Keratinocyte (primary cell): ENCODE results near the gene CYFIP1. TPM values are rescaled to one million over a fixed set of nuclear protein-coding genes. Genes with fewer than 3 reads are reported as not detected.

Experiments
- DNase-seq: peaks from one replicate; pipeline ENCODE4 v3.0.0-alpha.2; 2011; ENCODE audit warnings: low read depth, missing footprints, low spot score
- FAIRE-seq: peaks from 2 replicates; lab custom pipeline; 2011; peaks lifted over from hg19 to GRCh38; lab: Jason Lieb, UNC
- H2AFZ ChIP-seq: 2 replicates; pipeline ENCODE4 v1.6.0; 2012; ENCODE audit warnings: low read length, control low read depth, inconsistent platforms; ENCODE audit not compliant: control insufficient read depth
- H3K27ac ChIP-seq: 2 replicates; pipeline ENCODE4 v1.5.1; 2011; ENCODE audit warnings: low read length; ENCODE audit not compliant: control insufficient read depth, insufficient read depth
- H3K27me3 ChIP-seq: 3 replicates; pipeline ENCODE4 v1.6.0; 2011; ENCODE audit warnings: low read length; ENCODE audit not compliant: control insufficient read depth, insufficient read depth; ENCODE audit errors: extremely low read depth
- H3K36me3 ChIP-seq, 2 experiments: 2 replicates in 1 of 2; 3 replicates in 1 of 2; pipeline ENCODE4 v1.5.1; 2011; ENCODE audit warnings: low read length in 2 of 2, mild to moderate bottlenecking in 1 of 2; ENCODE audit not compliant: control insufficient read depth in 2 of 2, insufficient read depth in 2 of 2; ENCODE audit errors: extremely low read depth in 1 of 2
- H3K4me1 ChIP-seq: 3 replicates; pipeline ENCODE4 v1.5.1; 2011; ENCODE audit warnings: low read length; ENCODE audit not compliant: control insufficient read depth, insufficient read depth; ENCODE audit errors: extremely low read depth
- H3K4me2 ChIP-seq: 3 replicates; pipeline ENCODE4 v1.6.0; 2011; ENCODE audit warnings: low read depth, low read length; ENCODE audit not compliant: control insufficient read depth, insufficient read depth; ENCODE audit errors: extremely low read depth
- H3K4me3 ChIP-seq, 3 experiments: fragments of 200-600 bp in 1 of 3; sonication (generic) in 1 of 3; 2 replicates in 2 of 3; 3 replicates in 1 of 3; pipeline ENCODE4 v1.5.1; 2011 to 2016; ENCODE audit warnings: low read length in 3 of 3, mild to moderate bottlenecking in 3 of 3, control low read depth in 2 of 3, inconsistent platforms in 1 of 3, low read depth in 1 of 3, mixed read lengths in 1 of 3, mixed run types in 1 of 3, moderate library complexity in 1 of 3; ENCODE audit not compliant: control insufficient read depth in 2 of 3, insufficient read depth in 2 of 3; ENCODE audit errors: extremely low read depth in 1 of 3
- H3K79me2 ChIP-seq: 2 replicates; pipeline ENCODE4 v1.6.0; 2012; ENCODE audit warnings: low read length; ENCODE audit not compliant: control insufficient read depth, insufficient read depth
- H3K9ac ChIP-seq: 3 replicates; pipeline ENCODE4 v1.6.0; 2011; ENCODE audit warnings: low read length; ENCODE audit not compliant: control insufficient read depth, insufficient read depth; ENCODE audit errors: extremely low read depth
- H3K9me1 ChIP-seq: 3 replicates; pipeline ENCODE4 v1.6.0; 2011; ENCODE audit warnings: low read length; ENCODE audit not compliant: control insufficient read depth, insufficient read depth; ENCODE audit errors: extremely low read depth
- H3K9me3 ChIP-seq: 2 replicates; pipeline ENCODE4 v1.5.1; 2012; ENCODE audit warnings: low read depth, low read length; ENCODE audit not compliant: control insufficient read depth
- H4K20me1 ChIP-seq: 3 replicates; pipeline ENCODE4 v1.6.0; 2011; ENCODE audit warnings: low read length; ENCODE audit not compliant: control insufficient read depth, insufficient read depth; ENCODE audit errors: extremely low read depth
- CTCF ChIP-seq, 3 experiments: IDR thresholded peaks in 1 of 3; conservative IDR thresholded peaks in 1 of 3; optimal IDR thresholded peaks in 1 of 3; 2 replicates in 2 of 3; 3 replicates in 1 of 3; pipeline versions ENCODE3 to v1.5.1; 2011; ENCODE audit warnings: low read length in 3 of 3, mild to moderate bottlenecking in 3 of 3, moderate library complexity in 2 of 3, control low read depth in 1 of 3, inconsistent platforms in 1 of 3; ENCODE audit not compliant: insufficient read depth in 2 of 3; ENCODE audit errors: extremely low read depth in 1 of 3
- EZH2 ChIP-seq: IDR thresholded peaks from one replicate; pipeline ENCODE4 v1.6.1; 2012; ENCODE audit warnings: inconsistent platforms, mild to moderate bottlenecking, low read length, moderate library complexity
- dilution Hi-C: fragments of 300-500 bp; cut with MboI; formaldehyde crosslinking; loops from one replicate; pipeline ENCODE4 v1.7.0; 2020; ENCODE audit warnings: low sequenced_read_pairs; ENCODE audit not compliant: extremely low pct_ligation_motif_present
- polyA plus RNA-seq, 5 experiments: library from polyadenylated mRNA; depleted of rRNA in 3 of 5; stranded (reverse) in 3 of 5; stranded (forward) in 1 of 5; unstranded in 1 of 5; fragments of >200 nt; gene quantifications; 1 replicate in 1 of 5; 2 replicates in 3 of 5; 3 replicates in 1 of 5; pipeline versions ENCODE4 v1.2.1 to v1.2.3, GENCODE V29; 2011 to 2012; ENCODE audit warnings: missing spikeins in 2 of 5, low read depth in 1 of 5, low replicate concordance in 1 of 5

Gene CYFIP1
- polyA plus RNA-seq, 1 donor (not counting 4 experiments of a cell fraction or from before 2014, with no cell fraction given) = 72.3 TPM

DNA sequence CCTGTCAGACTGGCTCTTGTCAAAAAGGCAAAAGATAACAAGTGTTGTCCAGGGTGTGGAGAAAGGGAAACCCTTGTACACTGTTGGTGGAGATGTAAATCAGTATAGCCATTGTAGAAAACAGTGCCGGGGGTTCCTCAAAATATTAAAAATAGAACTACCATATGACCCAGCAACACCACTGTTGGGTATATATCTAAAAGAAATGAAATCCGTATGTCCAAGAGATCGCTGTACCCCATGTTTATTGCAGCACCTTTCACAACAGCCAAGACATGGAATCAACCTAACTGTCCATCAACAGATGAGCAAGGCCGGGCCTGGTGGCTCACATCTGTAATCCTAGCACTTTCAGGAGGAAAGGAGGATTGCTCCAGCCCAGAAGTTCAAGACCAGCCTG lies 6.2 kb downstream of the CYFIP1 start:
- H4K20me1 ChIP-seq = peaks cover 19% of the 10 kb centered on the region
- peaks cover 2% of the 10 kb centered on the region for H3K9me1 ChIP-seq
- H3K4me1 ChIP-seq = peaks cover 7% of the 10 kb centered on the region
- no peak overlapping the region for H2AFZ ChIP-seq
- no peak overlapping the region for H3K4me2 ChIP-seq
- H3K4me3 ChIP-seq = no peak overlapping the region
- dilution Hi-C loops = no loop called here
- H3K27me3 ChIP-seq = no peaks in the 10 kb centered on the region
- no peaks in the 10 kb centered on the region for H3K36me3 ChIP-seq
- no peak overlapping the region for H3K27ac ChIP-seq
- no peak overlapping the region for H3K9ac ChIP-seq
- TF ChIP-seq EZH2 (no peak), CTCF (optimal IDR thresholded peaks at IDR 0.05 in 1 of 3, IDR thresholded peaks at IDR 0.05 in 1 of 3, conservative IDR thresholded peaks at IDR 0.05 in 1 of 3; ENCODE audit: extremely low read depth in 1 of 3, insufficient read depth in 2 of 3, low read length in 3 of 3) (no peak)
- H3K79me2 ChIP-seq = peaks cover 95% of the 10 kb centered on the region
- FAIRE-seq = no peak
- no peak for DNase-seq
- no peaks in the 10 kb centered on the region for H3K9me3 ChIP-seq

GRCh38 chr15:22973286-22973685 lies 6.9 kb downstream of the CYFIP1 start:
- Histone ChIP-seq H3K27me3 (no peaks in the 10 kb centered on the region), H3K4me1 (peaks cover 9% of the 10 kb centered on the region), H3K79me2 (peaks cover 93% of the 10 kb centered on the region), H3K9me3 (no peaks in the 10 kb centered on the region), H2AFZ (no peak overlapping the region), H3K9me1 (no peaks in the 10 kb centered on the region), H3K36me3 (no peaks in the 10 kb centered on the region), H3K27ac (no peak overlapping the region), H3K9ac (no peak overlapping the region), H3K4me2 (no peak overlapping the region), H4K20me1 (peaks cover 19% of the 10 kb centered on the region), H3K4me3 (no peak overlapping the region)
- TF ChIP-seq CTCF (optimal IDR thresholded peaks at IDR 0.05 in 1 of 3, IDR thresholded peaks at IDR 0.05 in 1 of 3, conservative IDR thresholded peaks at IDR 0.05 in 1 of 3; ENCODE audit: extremely low read depth in 1 of 3, insufficient read depth in 2 of 3, low read length in 3 of 3) (no peak), EZH2 (no peak)
- dilution Hi-C loops = no loop called here
- DNase-seq = no peak
- no peak for FAIRE-seq
